Ureter (tissue), 1 donor: Measurements from ENCODE around the gene LMBR1. TPM values are rescaled to one million over a fixed set of nuclear protein-coding genes. Genes with fewer than 3 reads are reported as not detected.
"Not testable (repeated sequence)": the region's sequence is repeated elsewhere in the genome, so short reads cannot be mapped to it uniquely, and the experiment has no call there.

Experiments
- DNase-seq: peaks from one replicate; pipeline ENCODE4 v3.0.0-alpha.2; 2020; ENCODE audit warnings: low spot score
- total RNA-seq: library from RNA; stranded (reverse); gene quantifications from one replicate; pipeline ENCODE4 v1.2.4, GENCODE V29; 2023
- donor health status: DM: yes; HTN: yes; CAD: no.

The LMBR1 gene
- total RNA-seq, 1 donor from 2014 or later = 89.5 TPM

- DNase-seq = no peak
Observed at GRCh38 chr7:156657681-156658080, 235.3 kb downstream of the LMBR1 start.

GRCh38 chr7:156656598-156656997 is 236.4 kb downstream of the LMBR1 start:
- no peak for DNase-seq

- DNase-seq = no peak
Observed at GRCh38 chr7:156655983-156656382, 237.0 kb downstream of the LMBR1 start.

GRCh38 chr7:156655251-156655650 is 237.7 kb downstream of the LMBR1 start:
- DNase-seq = no peak

- no peak for DNase-seq
Observed at GRCh38 chr7:156654511-156655234, 238.3 kb downstream of the LMBR1 start.

- DNase-seq = no peak
Observed at GRCh38 chr7:156652886-156653568, 240.0 kb downstream of the LMBR1 start.

- no peak for DNase-seq
Observed at GRCh38 chr7:156651474-156651873, 241.5 kb downstream of the LMBR1 start.

GRCh38 chr7:156650042-156650441 is 242.9 kb downstream of the LMBR1 start:
- DNase-seq = no peak

- DNase-seq = not testable (repeated sequence)
Observed at GRCh38 chr7:156647330-156647729, 245.7 kb downstream of the LMBR1 start.

GRCh38 chr7:156642306-156643045 is 250.5 kb downstream of the LMBR1 start:
- DNase-seq = no peak

GRCh38 chr7:156640949-156641485 is 252.0 kb downstream of the LMBR1 start:
- no peak for DNase-seq

- peak; percentile 97 for DNase-seq
Observed at GRCh38 chr7:156640257-156640948, 252.6 kb downstream of the LMBR1 start, which contains the start of gene RNF32. Gene RNF32 (plus strand): TSS chr7:156640774. CDS start chr7:156643878, 3,104 bp downstream.

GRCh38 chr7:156639426-156640256 is 253.3 kb downstream of the LMBR1 start:
- no peak for DNase-seq

- no peak for DNase-seq
Observed at GRCh38 chr7:156638443-156639077, 254.4 kb downstream of the LMBR1 start.

GRCh38 chr7:156637093-156637492 is 255.9 kb downstream of the LMBR1 start:
- DNase-seq = not testable (repeated sequence)

- DNase-seq = no peak
Observed at GRCh38 chr7:156635529-156636385, 257.2 kb downstream of the LMBR1 start.

- no peak for DNase-seq
Observed at GRCh38 chr7:156634117-156634516, 258.9 kb downstream of the LMBR1 start.

GRCh38 chr7:156629873-156630272 is 263.1 kb downstream of the LMBR1 start:
- DNase-seq = no peak

- DNase-seq = no peak
Observed at GRCh38 chr7:156628562-156628961, 264.4 kb downstream of the LMBR1 start.
